Esophagus (tissue), 2 donors: ENCODE results near the gene HDAC8. TPM values are rescaled to one million over a fixed set of nuclear protein-coding genes. Genes with fewer than 3 reads are reported as not detected.

ENCODE experiments used
- H3K27ac ChIP-seq, 2 donors: one replicate each; pipeline ENCODE4 v1.5.1; 2013; ENCODE audit warnings: low read depth in 2 of 2, mild to moderate bottlenecking in 2 of 2, inconsistent platforms in 1 of 2, low read length in 1 of 2, moderate library complexity in 1 of 2
- H3K27me3 ChIP-seq, 2 donors: one replicate each; pipeline ENCODE4 v1.6.1; 2013; ENCODE audit warnings: low read length in 2 of 2, control low read depth in 1 of 2, mild to moderate bottlenecking in 1 of 2; ENCODE audit not compliant: insufficient read depth in 2 of 2, control insufficient read depth in 1 of 2
- H3K36me3 ChIP-seq, 2 donors: one replicate each; pipeline ENCODE4 v1.6.1; 2013; ENCODE audit warnings: low read length in 1 of 2; ENCODE audit not compliant: control insufficient read depth in 2 of 2, insufficient read depth in 2 of 2
- H3K4me1 ChIP-seq, 2 donors: one replicate each; pipeline ENCODE4 v1.6.1; 2013; ENCODE audit warnings: low read length in 1 of 2; ENCODE audit not compliant: control insufficient read depth in 2 of 2, insufficient read depth in 2 of 2
- H3K4me3 ChIP-seq, 2 donors: one replicate each; pipeline ENCODE4 v1.5.1; 2013; ENCODE audit warnings: low read length in 2 of 2, mild to moderate bottlenecking in 2 of 2, low read depth in 1 of 2, moderate library complexity in 1 of 2
- H3K9me3 ChIP-seq, 2 donors: one replicate each; pipeline ENCODE4 v1.6.1; 2013; ENCODE audit warnings: mild to moderate bottlenecking in 2 of 2, low read depth in 1 of 2, low read length in 1 of 2, moderate library complexity in 1 of 2; ENCODE audit not compliant: control insufficient read depth in 2 of 2, insufficient read depth in 1 of 2
- WGBS, 2 donors: extraction: QIAGEN DNeasy Blood & Tissue Kit; methylation state at CpG; one replicate each; pipeline ENCODE4 v1.1.7; 2013; 5-methylcytosine and 5-hydroxymethylcytosine counted together
- polyA plus RNA-seq, 2 donors: library from polyadenylated mRNA; stranded (reverse); fragments of 200-250 nt; gene quantifications; one replicate each; pipeline ENCODE4 v1.2.3, GENCODE V29; 2013
- donor health status: healthy with polysubstance abuse.
- donor health status: Bipolar disorder and iron deficiency.

Gene HDAC8
- polyA plus RNA-seq, 2 donors, result 13.9 to 31.1 TPM

- Histone ChIP-seq H3K4me3 (peak overlapping the region; percentile 22 to 49), H3K9me3 (no peaks in the 10 kb centered on the region), H3K27me3 (peaks cover 0 to 3% of the 10 kb centered on the region in 2 donors), H3K27ac (no peak overlapping the region), H3K4me1 (peaks cover 0 to 10% of the 10 kb centered on the region in 2 donors), H3K36me3 (no peaks in the 10 kb centered on the region)
- 8 to 19% methylated on average over 17 of the region's 17 CpGs for WGBS, 2 donors
Observed at GRCh38 chrX:72307646-72308051, 265.0 kb downstream of the HDAC8 start.

- Histone ChIP-seq H3K4me3 (peak overlapping the region; percentile 42 to 49), H3K27ac (no peak overlapping the region), H3K4me1 (peaks cover 0 to 10% of the 10 kb centered on the region in 2 donors), H3K9me3 (no peaks in the 10 kb centered on the region), H3K36me3 (no peaks in the 10 kb centered on the region), H3K27me3 (peaks cover 0 to 4% of the 10 kb centered on the region in 2 donors)
- WGBS, 2 donors, result 1 to 15% methylated on average over 48 to 56 of the region's 56 CpGs
Observed at GRCh38 chrX:72306851-72307645, 265.6 kb downstream of the HDAC8 start.

GRCh38 chrX:72306085-72306801 lies 266.4 kb downstream of the HDAC8 start:
- H3K4me1 ChIP-seq, result peaks cover 0 to 10% of the 10 kb centered on the region in 2 donors
- H3K27me3 ChIP-seq, result peaks cover 0 to 6% of the 10 kb centered on the region in 2 donors
- H3K36me3 ChIP-seq, result no peaks in the 10 kb centered on the region
- no peak overlapping the region for H3K27ac ChIP-seq
- peak overlapping the region; percentile 42 to 49 for H3K4me3 ChIP-seq
- 1 to 10% methylated on average over 18 to 91 of the region's 92 CpGs for WGBS, 2 donors
- H3K9me3 ChIP-seq, result no peaks in the 10 kb centered on the region

- H3K27ac ChIP-seq, result no peak within 1 kb of the TSS
- no peaks in the 10 kb centered on the region for H3K9me3 ChIP-seq
- 1 to 11% methylated on average over 66 to 68 of the region's 68 CpGs for WGBS, 2 donors
- peaks cover 0 to 10% of the 10 kb centered on the region in 2 donors for H3K4me1 ChIP-seq
- H3K36me3 ChIP-seq, result no peaks in the 10 kb centered on the region
- peaks cover 0 to 7% of the 10 kb centered on the region in 2 donors for H3K27me3 ChIP-seq
- peak within 1 kb of the TSS; percentile 42 to 49 for H3K4me3 ChIP-seq
Observed at GRCh38 chrX:72305286-72306084, 267.2 kb downstream of the HDAC8 start, which contains the start of gene CITED1. CITED1 (minus strand) TSS chrX:72305914; CDS start chrX:72302869, 3,045 bp downstream.

- H3K27ac ChIP-seq, result no peak overlapping the region
- no peaks in the 10 kb centered on the region for H3K9me3 ChIP-seq
- H3K4me3 ChIP-seq, result peak overlapping the region in 1 of 2 donors; percentile 49
- WGBS, 2 donors, result 2 to 14% methylated on average over 24 to 26 of the region's 26 CpGs
- peaks cover 0 to 7% of the 10 kb centered on the region in 2 donors for H3K27me3 ChIP-seq
- peaks cover 0 to 10% of the 10 kb centered on the region in 2 donors for H3K4me1 ChIP-seq
- H3K36me3 ChIP-seq, result no peaks in the 10 kb centered on the region
Observed at GRCh38 chrX:72304877-72305276, 267.8 kb downstream of the HDAC8 start.

- no peak overlapping the region for H3K27ac ChIP-seq
- no peaks in the 10 kb centered on the region for H3K9me3 ChIP-seq
- H3K36me3 ChIP-seq, result no peaks in the 10 kb centered on the region
- H3K27me3 ChIP-seq, result peaks cover 0 to 7% of the 10 kb centered on the region in 2 donors
- 78 to 92% methylated on average over 9 of the region's 9 CpGs for WGBS, 2 donors
- no peak overlapping the region for H3K4me3 ChIP-seq
- peaks cover 0 to 5% of the 10 kb centered on the region in 2 donors for H3K4me1 ChIP-seq
Observed at GRCh38 chrX:72301781-72302180, 270.9 kb downstream of the HDAC8 start.

- Histone ChIP-seq H3K9me3 (no peaks in the 10 kb centered on the region), H3K27ac (no peak overlapping the region), H3K36me3 (no peaks in the 10 kb centered on the region), H3K4me1 (peaks cover 0 to 2% of the 10 kb centered on the region in 2 donors), H3K27me3 (peaks cover 0 to 7% of the 10 kb centered on the region in 2 donors), H3K4me3 (no peak overlapping the region)
- 71 to 87% methylated on average over 4 of the region's 4 CpGs for WGBS, 2 donors
Observed at GRCh38 chrX:72299891-72300630, 272.6 kb downstream of the HDAC8 start.

- peaks cover 0 to 7% of the 10 kb centered on the region in 2 donors for H3K27me3 ChIP-seq
- H3K9me3 ChIP-seq, result no peaks in the 10 kb centered on the region
- no peak overlapping the region for H3K27ac ChIP-seq
- H3K4me1 ChIP-seq, result no peaks in the 10 kb centered on the region
- WGBS, 2 donors, result 44 to 52% methylated on average over 4 of the region's 4 CpGs
- no peak overlapping the region for H3K4me3 ChIP-seq
- H3K36me3 ChIP-seq, result no peaks in the 10 kb centered on the region
Observed at GRCh38 chrX:72297953-72298730, 274.5 kb downstream of the HDAC8 start.
